ENCODE measurements around the gene MIA.
"Not testable (repeated sequence)": the region's sequence is repeated elsewhere in the genome, so short reads cannot be mapped to it uniquely, and the experiment has no call there.

The MIA gene

GRCh38 chr19:40777937-40778705 lies 2.8 kb downstream of the MIA start, which contains the start of gene RAB4B:
Gene RAB4B, plus strand, starts transcription at chr19:40778247. Its CDS starts 129 bp downstream, at chr19:40778376.
- Mint-ChIP-seq H3K27me3 (no peaks in the 10 kb centered on the region), H3K36me3 (peaks cover 21% of the 10 kb centered on the region), H3K9me3 (no peaks in the 10 kb centered on the region), H3K4me3 (peak within 1 kb of the TSS; percentile 99), H3K4me1 (peaks cover 35% of the 10 kb centered on the region), H3K27ac (peak within 1 kb of the TSS; percentile 100)
- CTCF ChIA-PET, result interaction anchor here (1.0 to 3.8 kb wide), 11 partner anchors 12 to 143 kb away, joined by 3 to 24 read pairs (median 6); partner anchors contain the start of genes ACTMAP and EGLN2
- DNase-seq, result peak; percentile 100

- CTCF ChIA-PET, result interaction anchor here (1.2 to 3.8 kb wide), 9 partner anchors 13 to 144 kb away, joined by 3 to 24 read pairs (median 6); partner anchors contain the start of genes ACTMAP and EGLN2
- Mint-ChIP-seq H3K9me3 (no peaks in the 10 kb centered on the region), H3K27ac (peak overlapping the region; percentile 100), H3K4me1 (peaks cover 35% of the 10 kb centered on the region), H3K4me3 (peak overlapping the region; percentile 99), H3K36me3 (peaks cover 25% of the 10 kb centered on the region), H3K27me3 (no peaks in the 10 kb centered on the region)
- DNase-seq, result no peak
Observed at GRCh38 chr19:40778706-40779284, 3.5 kb downstream of the MIA start.

- no peak overlapping the region for H3K4me3 Mint-ChIP-seq
Observed at GRCh38 chr19:40780582-40780981, 5.3 kb downstream of the MIA start.

GRCh38 chr19:40781140-40781539 lies 5.8 kb downstream of the MIA start:
- Mint-ChIP-seq H3K9me3 (no peaks in the 10 kb centered on the region), H3K27me3 (no peaks in the 10 kb centered on the region), H3K27ac (no peak overlapping the region), H3K36me3 (peaks cover 27% of the 10 kb centered on the region), H3K4me1 (peaks cover 36% of the 10 kb centered on the region), H3K4me3 (no peak overlapping the region)
- CTCF ChIA-PET, result no interaction called here
- no peak for DNase-seq

More at GRCh38 chr19:40780582-40780981, 5.3 kb downstream of the MIA start:
- CTCF ChIA-PET, result interaction anchor here (3.0 kb wide), 1 partner anchor 17 kb away, joined by 24 read pairs; the partner anchor contains the start of gene EGLN2
- H3K36me3 Mint-ChIP-seq, result peaks cover 27% of the 10 kb centered on the region
- H3K4me1 Mint-ChIP-seq, result peaks cover 36% of the 10 kb centered on the region
- H3K27me3 Mint-ChIP-seq, result no peaks in the 10 kb centered on the region
- H3K9me3 Mint-ChIP-seq, result no peaks in the 10 kb centered on the region
- DNase-seq, result no peak
- H3K27ac Mint-ChIP-seq, result no peak overlapping the region

- Mint-ChIP-seq H3K9me3 (no peaks in the 10 kb centered on the region), H3K4me1 (peaks cover 20% of the 10 kb centered on the region), H3K27me3 (no peaks in the 10 kb centered on the region), H3K36me3 (peaks cover 30% of the 10 kb centered on the region), H3K27ac (no peak overlapping the region), H3K4me3 (no peak overlapping the region)
- CTCF ChIA-PET, result interaction anchor here (0.8 kb wide), 1 partner anchor 169 kb away, joined by 4 read pairs; no protein-coding TSS in a partner anchor
- DNase-seq, result no peak
Observed at GRCh38 chr19:40783711-40784110, 8.4 kb downstream of the MIA start.

GRCh38 chr19:40784146-40784545 lies 8.8 kb downstream of the MIA start:
- H3K27ac Mint-ChIP-seq, H3K27me3 Mint-ChIP-seq, DNase-seq, H3K4me3 Mint-ChIP-seq, H3K9me3 Mint-ChIP-seq: not testable (repeated sequence)
- H3K36me3 Mint-ChIP-seq, result peaks cover 29% of the 10 kb centered on the region
- CTCF ChIA-PET, result interaction anchor here (0.8 kb wide), 1 partner anchor 170 kb away, joined by 4 read pairs; no protein-coding TSS in a partner anchor
- H3K4me1 Mint-ChIP-seq, result peaks cover 16% of the 10 kb centered on the region

GRCh38 chr19:40785526-40785925 lies 10.2 kb downstream of the MIA start:
- H3K4me3 Mint-ChIP-seq, result no peak overlapping the region
- CTCF ChIA-PET, result no interaction called here
- H3K36me3 Mint-ChIP-seq, result peaks cover 32% of the 10 kb centered on the region
- no peak for DNase-seq
- H3K9me3 Mint-ChIP-seq, result no peaks in the 10 kb centered on the region
- H3K27me3 Mint-ChIP-seq, result no peaks in the 10 kb centered on the region
- peaks cover 5% of the 10 kb centered on the region for H3K4me1 Mint-ChIP-seq
- H3K27ac Mint-ChIP-seq, result no peak overlapping the region

- CTCF ChIA-PET, result interaction anchor here (0.9 kb wide), 1 partner anchor 12 kb away, joined by 4 read pairs; the partner anchor contains the start of gene EGLN2
- H3K27ac Mint-ChIP-seq, result no peak overlapping the region
- H3K36me3 Mint-ChIP-seq, result peaks cover 32% of the 10 kb centered on the region
- H3K9me3 Mint-ChIP-seq, result no peaks in the 10 kb centered on the region
- H3K27me3 Mint-ChIP-seq, result no peaks in the 10 kb centered on the region
- H3K4me3 Mint-ChIP-seq, result no peak overlapping the region
- H3K4me1 Mint-ChIP-seq, result peaks cover 4% of the 10 kb centered on the region
- DNase-seq, result no peak
Observed at GRCh38 chr19:40786060-40787037, 11.0 kb downstream of the MIA start.

GRCh38 chr19:40791349-40791748 lies 16.0 kb downstream of the MIA start:
- CTCF ChIA-PET, result no interaction called here
- DNase-seq, result no peak
- H3K4me1 Mint-ChIP-seq, result peaks cover 10% of the 10 kb centered on the region
- no peaks in the 10 kb centered on the region for H3K9me3 Mint-ChIP-seq
- H3K4me3 Mint-ChIP-seq, result no peak overlapping the region
- no peaks in the 10 kb centered on the region for H3K27me3 Mint-ChIP-seq
- no peak overlapping the region for H3K27ac Mint-ChIP-seq
- peaks cover 33% of the 10 kb centered on the region for H3K36me3 Mint-ChIP-seq

GRCh38 chr19:40791996-40792395 lies 16.7 kb downstream of the MIA start:
- DNase-seq, result no peak
- H3K9me3 Mint-ChIP-seq, result no peaks in the 10 kb centered on the region
- no peak overlapping the region for H3K27ac Mint-ChIP-seq
- peaks cover 10% of the 10 kb centered on the region for H3K4me1 Mint-ChIP-seq
- CTCF ChIA-PET, result interaction anchor here (2.0 kb wide), 1 partner anchor 14 kb away, joined by 11 read pairs; the partner anchor contains the start of gene RAB4B
- H3K27me3 Mint-ChIP-seq, result no peaks in the 10 kb centered on the region
- no peak overlapping the region for H3K4me3 Mint-ChIP-seq
- peaks cover 30% of the 10 kb centered on the region for H3K36me3 Mint-ChIP-seq

- no peak for DNase-seq
- CTCF ChIA-PET, result interaction anchor here (1.0 to 3.9 kb wide), 3 partner anchors 11 to 45 kb away, joined by 3 to 24 read pairs (median 5); partner anchors contain the start of gene RAB4B
- peak overlapping the region; percentile 98 for H3K27ac Mint-ChIP-seq
- H3K9me3 Mint-ChIP-seq, result no peaks in the 10 kb centered on the region
- peaks cover 39% of the 10 kb centered on the region for H3K36me3 Mint-ChIP-seq
- H3K4me1 Mint-ChIP-seq, result peaks cover 38% of the 10 kb centered on the region
- no peaks in the 10 kb centered on the region for H3K27me3 Mint-ChIP-seq
- peak overlapping the region; percentile 39 for H3K4me3 Mint-ChIP-seq
Observed at GRCh38 chr19:40797166-40797962, 22.0 kb downstream of the MIA start.

- CTCF ChIA-PET, result interaction anchor here (0.8 to 3.9 kb wide), 7 partner anchors 8 to 194 kb away, joined by 3 to 24 read pairs (median 3); partner anchors contain the start of gene RAB4B
- no peaks in the 10 kb centered on the region for H3K27me3 Mint-ChIP-seq
- DNase-seq, result peak; percentile 81
- H3K36me3 Mint-ChIP-seq, result peaks cover 42% of the 10 kb centered on the region
- H3K9me3 Mint-ChIP-seq, result no peaks in the 10 kb centered on the region
- peak overlapping the region; percentile 84 for H3K4me3 Mint-ChIP-seq
- peak overlapping the region; percentile 98 for H3K27ac Mint-ChIP-seq
- peaks cover 44% of the 10 kb centered on the region for H3K4me1 Mint-ChIP-seq
Observed at GRCh38 chr19:40797963-40798682, 22.8 kb downstream of the MIA start.
